NT2/D1 (cell line): ENCODE results near the gene HOXD3.
A peak's percentile ranks its signal among the peaks of the same experiment; 100 is the strongest.

Experiments used
- DNase-seq: peaks from one replicate; pipeline ENCODE4 v3.0.0-alpha.2; 2011; ENCODE audit warnings: low read depth, low spot score
- H3K27me3 ChIP-seq: 2 replicates; pipeline ENCODE4 v1.6.0; 2011; ENCODE audit warnings: mild to moderate bottlenecking; ENCODE audit not compliant: insufficient read length, insufficient read depth
- H3K36me3 ChIP-seq: 2 replicates; pipeline ENCODE4 v1.6.1; 2011; ENCODE audit warnings: mild to moderate bottlenecking, low read length, mixed read lengths; ENCODE audit not compliant: insufficient read depth, insufficient read length
- H3K4me1 ChIP-seq: 2 replicates; pipeline ENCODE4 v1.5.1; 2011; ENCODE audit not compliant: insufficient read depth, insufficient read length
- H3K4me3 ChIP-seq: 2 replicates; pipeline ENCODE4 v1.5.1; 2011; ENCODE audit warnings: low read depth; ENCODE audit not compliant: insufficient read length
- H3K9ac ChIP-seq: 2 replicates; pipeline ENCODE4 v1.6.0; 2011; ENCODE audit warnings: low read depth; ENCODE audit not compliant: insufficient read length
- H3K9me3 ChIP-seq: 2 replicates; pipeline ENCODE4 v1.5.1; 2011; ENCODE audit warnings: mild to moderate bottlenecking, low read length; ENCODE audit not compliant: insufficient read depth
- SUZ12 ChIP-seq: IDR thresholded peaks from 2 replicates; pipeline ENCODE4 v1.6.1; 2011; ENCODE audit not compliant: insufficient read length, insufficient read depth; ENCODE audit errors: extremely low read depth
- YY1 ChIP-seq: IDR thresholded peaks from 2 replicates; pipeline ENCODE4 v1.6.1; 2011; ENCODE audit not compliant: insufficient read length, insufficient read depth
- ZNF274 ChIP-seq: IDR thresholded peaks from 2 replicates; pipeline ENCODE4 v1.6.1; 2011; ENCODE audit warnings: mild to moderate bottlenecking, low read depth, low read length

Gene HOXD3

GRCh38 chr2:176165370-176166050 is 8.4 kb downstream of the HOXD3 start:
- Histone ChIP-seq H3K9ac (no peak overlapping the region), H3K9me3 (no peaks in the 10 kb centered on the region; the same call in 1 of the 2 replicates), H3K4me3 (peak overlapping the region; percentile 13), H3K36me3 (no peaks in the 10 kb centered on the region), H3K27me3 (peaks cover 100% of the 10 kb centered on the region), H3K4me1 (peaks cover 9% of the 10 kb centered on the region)
- TF ChIP-seq ZNF274 (no peak), SUZ12 (no peak), YY1 (no peak)
- DNase-seq = no peak

GRCh38 chr2:176166272-176166671 is 9.2 kb downstream of the HOXD3 start:
- Histone ChIP-seq H3K4me1 (peaks cover 9% of the 10 kb centered on the region), H3K9ac (no peak overlapping the region), H3K4me3 (no peak overlapping the region), H3K9me3 (no peaks in the 10 kb centered on the region; the same call in 1 of the 2 replicates), H3K27me3 (peaks cover 100% of the 10 kb centered on the region), H3K36me3 (no peaks in the 10 kb centered on the region)
- TF ChIP-seq SUZ12 (no peak), ZNF274 (no peak), YY1 (no peak)
- no peak for DNase-seq

- no peaks in the 10 kb centered on the region for H3K36me3 ChIP-seq
- H3K9me3 ChIP-seq = no peaks in the 10 kb centered on the region; the same call in 1 of the 2 replicates
- H3K9ac ChIP-seq = no peak overlapping the region
- peaks cover 9% of the 10 kb centered on the region for H3K4me1 ChIP-seq
- DNase-seq = no peak
- no peak for TF ChIP-seq SUZ12
- TF ChIP-seq YY1 = no peak
- TF ChIP-seq ZNF274 = no peak
- H3K27me3 ChIP-seq = peaks cover 100% of the 10 kb centered on the region
- H3K4me3 ChIP-seq = no peak overlapping the region
Observed at GRCh38 chr2:176167398-176167797, 10.3 kb downstream of the HOXD3 start.

- Histone ChIP-seq H3K4me1 (peaks cover 4% of the 10 kb centered on the region), H3K27me3 (peaks cover 100% of the 10 kb centered on the region), H3K9ac (no peak overlapping the region), H3K9me3 (no peaks in the 10 kb centered on the region; the same call in 1 of the 2 replicates), H3K36me3 (no peaks in the 10 kb centered on the region), H3K4me3 (no peak overlapping the region)
- DNase-seq = no peak
- no peak for TF ChIP-seq ZNF274
Observed at GRCh38 chr2:176169181-176169580, 12.1 kb downstream of the HOXD3 start.

GRCh38 chr2:176169711-176170110 is 12.6 kb downstream of the HOXD3 start:
- Histone ChIP-seq H3K9ac (no peak overlapping the region), H3K27me3 (peaks cover 100% of the 10 kb centered on the region), H3K4me1 (peaks cover 2% of the 10 kb centered on the region), H3K4me3 (no peak overlapping the region), H3K9me3 (no peaks in the 10 kb centered on the region; the same call in 1 of the 2 replicates), H3K36me3 (no peaks in the 10 kb centered on the region)
- TF ChIP-seq YY1 = no peak
- no peak for TF ChIP-seq ZNF274
- no peak for TF ChIP-seq SUZ12
- no peak for DNase-seq

- DNase-seq = no peak
- H3K9me3 ChIP-seq = no peaks in the 10 kb centered on the region; the same call in 1 of the 2 replicates
- peaks cover 8% of the 10 kb centered on the region for H3K4me1 ChIP-seq
- H3K36me3 ChIP-seq = no peaks in the 10 kb centered on the region
- peaks cover 100% of the 10 kb centered on the region for H3K27me3 ChIP-seq
- TF ChIP-seq ZNF274 (no peak), YY1 (no peak), SUZ12 (no peak)
- no peak overlapping the region for H3K9ac ChIP-seq
- no peak overlapping the region for H3K4me3 ChIP-seq
Observed at GRCh38 chr2:176170602-176171305, 13.6 kb downstream of the HOXD3 start.

- no peaks in the 10 kb centered on the region for H3K36me3 ChIP-seq
- TF ChIP-seq ZNF274 (no peak), SUZ12 (no peak), YY1 (no peak)
- H3K4me1 ChIP-seq = peaks cover 8% of the 10 kb centered on the region
- peaks cover 100% of the 10 kb centered on the region for H3K27me3 ChIP-seq
- peak overlapping the region; percentile 17 for H3K9ac ChIP-seq
- H3K4me3 ChIP-seq = no peak overlapping the region
- no peak for DNase-seq
- H3K9me3 ChIP-seq = no peaks in the 10 kb centered on the region; the same call in 1 of the 2 replicates
Observed at GRCh38 chr2:176171351-176172006, 14.4 kb downstream of the HOXD3 start.
